DMS114 treated with DMSO at 0.1 percent for 48 hours (cell line): ENCODE measurements around the gene INSC.

Experiments
- DNase-seq: peaks from one replicate; lab custom pipeline; 2025; ENCODE audit not compliant: unreplicated experiment; lab: John Stamatoyannopoulos, UW

Gene INSC

GRCh38 chr11:15180212-15180792, 65.6 kb downstream of the INSC start:
- DNase-seq = no peak

GRCh38 chr11:15182372-15182771, 67.6 kb downstream of the INSC start:
- DNase-seq = no peak

GRCh38 chr11:15185021-15185420, 70.3 kb downstream of the INSC start:
- DNase-seq = no peak

- DNase-seq = no peak
Observed at GRCh38 chr11:15186146-15186545, 71.4 kb downstream of the INSC start.

DNA sequence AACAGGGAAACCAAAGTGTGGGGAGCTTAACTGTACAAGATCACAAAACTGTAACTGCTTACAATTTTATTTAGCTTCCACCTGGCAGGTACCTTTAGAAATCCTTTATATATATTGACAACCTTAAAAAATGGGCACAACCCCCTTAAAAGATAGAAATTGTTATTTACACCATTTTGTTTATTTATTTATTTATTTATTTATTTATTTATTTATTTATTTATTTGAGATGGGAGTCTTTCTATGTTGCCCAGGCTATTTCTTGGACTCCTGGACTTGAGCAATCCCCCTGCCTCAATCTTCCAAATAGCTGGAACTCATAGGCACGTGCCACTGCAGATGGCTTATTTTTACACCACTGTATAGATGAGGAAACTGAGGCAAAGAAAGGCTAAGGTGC, 74.5 kb downstream of the INSC start:
- no peak for DNase-seq

GRCh38 chr11:15189641-15190365, 75.1 kb downstream of the INSC start:
- no peak for DNase-seq

- DNase-seq = no peak
Observed at GRCh38 chr11:15190611-15191010, 75.9 kb downstream of the INSC start.

DNA sequence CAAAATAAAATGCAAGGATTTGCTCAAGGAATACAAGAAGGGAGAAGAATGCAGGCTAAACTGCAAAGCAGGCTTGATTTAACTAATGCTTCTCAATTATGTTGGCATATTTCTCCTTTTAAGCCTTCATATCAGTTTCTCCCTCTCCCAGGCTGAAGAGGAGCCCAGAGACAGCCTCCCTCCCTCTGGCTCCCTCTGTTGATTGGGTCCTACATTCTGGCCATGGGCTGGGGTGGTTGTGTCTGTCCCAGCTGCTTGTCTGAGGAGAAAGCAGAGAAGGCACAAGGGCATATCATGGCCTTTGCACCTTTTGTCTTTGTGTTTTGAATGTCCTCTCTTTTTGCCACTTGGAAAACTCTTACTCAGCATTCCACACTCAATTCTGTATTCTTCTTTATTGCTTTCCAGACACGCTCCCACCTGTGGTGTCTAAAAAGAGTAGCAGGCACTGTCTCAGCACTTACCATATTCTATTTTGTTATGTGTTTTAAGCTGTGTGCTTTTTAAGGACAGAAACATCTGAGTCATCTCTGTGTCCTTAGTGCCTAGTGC, 77.4 kb downstream of the INSC start:
- no peak for DNase-seq

DNA sequence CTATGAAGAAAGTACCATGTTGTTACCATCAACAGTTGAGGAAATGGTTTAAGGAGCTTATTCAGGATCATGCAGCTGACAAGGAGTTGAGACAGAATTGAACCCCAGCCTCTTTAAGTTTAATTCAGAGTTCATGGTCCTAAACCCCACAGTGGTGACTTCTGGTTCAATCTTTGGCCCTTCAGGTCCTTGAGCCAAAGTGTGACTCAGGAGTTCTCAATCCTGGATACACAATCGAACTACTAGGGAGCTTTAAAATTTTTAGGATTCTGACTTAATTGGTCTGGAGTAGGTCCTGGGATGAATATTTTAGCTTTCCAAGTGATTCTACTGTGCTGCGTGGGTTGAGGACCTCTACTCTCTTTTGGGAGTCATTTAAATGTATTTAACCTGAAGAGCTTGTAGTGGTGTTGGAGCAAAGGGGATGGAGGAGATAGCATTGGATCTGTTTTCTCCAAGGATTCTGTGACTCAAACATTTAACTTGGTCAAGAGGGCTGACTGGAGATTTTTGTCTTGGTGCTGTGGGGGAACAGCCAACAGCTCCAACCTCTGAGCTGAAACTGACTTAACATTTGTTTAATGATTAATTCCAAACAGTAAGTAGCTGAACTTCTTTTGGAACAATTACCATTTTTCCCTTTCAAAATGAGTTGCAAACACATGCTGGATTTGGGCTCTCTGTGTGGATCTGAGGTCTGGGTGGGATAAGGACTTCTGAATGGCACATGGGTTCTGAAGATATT, 80.1 kb downstream of the INSC start:
- DNase-seq = no peak

DNA sequence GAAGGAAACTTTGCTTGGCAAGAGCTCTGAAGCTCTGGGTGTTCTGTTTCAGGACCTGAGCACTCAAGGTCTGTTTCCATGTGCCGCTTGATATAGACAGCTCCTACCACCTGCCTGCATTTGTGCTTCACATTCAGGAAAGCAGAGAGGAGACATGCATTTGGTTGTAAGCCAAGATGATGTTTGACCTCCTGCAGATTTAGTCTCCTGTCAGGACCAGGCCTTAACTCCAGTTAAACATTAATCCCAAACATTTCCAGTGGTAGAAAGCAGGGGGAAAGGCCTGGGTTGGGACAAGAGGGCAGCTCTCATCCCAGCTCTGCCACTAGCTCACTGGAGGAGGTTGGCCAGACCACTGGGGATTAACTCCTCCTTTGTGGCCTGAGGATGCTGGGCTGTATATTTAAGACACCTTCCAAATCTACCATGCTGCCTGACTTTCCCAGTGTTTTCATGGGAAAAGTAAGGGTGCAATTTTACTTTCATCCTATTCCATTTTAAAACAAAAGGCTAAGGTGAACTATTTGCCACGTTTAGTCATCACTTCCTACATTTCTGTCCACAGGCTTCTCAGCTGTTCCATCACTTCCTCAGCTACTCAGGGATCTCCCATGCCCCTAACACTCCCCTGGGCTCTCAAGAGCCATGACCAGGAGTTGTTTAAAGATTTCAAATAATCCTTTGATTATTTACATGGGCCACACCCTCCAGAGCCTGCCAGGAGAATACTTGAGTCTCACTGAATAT, 80.9 kb downstream of the INSC start:
- no peak for DNase-seq

DNA sequence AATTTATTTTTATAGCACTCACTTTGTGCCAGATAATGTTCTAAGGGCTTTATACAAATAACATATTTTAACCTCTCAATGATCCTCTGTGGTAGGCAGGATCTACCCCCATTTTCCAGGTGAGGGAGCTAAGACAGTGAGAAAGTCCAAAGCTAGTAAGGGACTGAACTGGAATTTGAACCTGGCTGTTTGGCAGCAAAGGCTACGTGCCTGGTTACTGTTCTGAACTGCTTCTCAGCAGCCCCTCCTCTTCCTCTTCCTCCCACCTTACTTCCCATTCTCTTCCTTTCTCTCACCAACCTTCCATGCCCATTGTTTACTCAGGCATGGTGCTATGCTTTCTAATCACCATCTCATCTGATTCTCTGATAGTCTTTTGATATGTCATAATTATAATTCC, 82.0 kb downstream of the INSC start:
- DNase-seq = no peak

DNA sequence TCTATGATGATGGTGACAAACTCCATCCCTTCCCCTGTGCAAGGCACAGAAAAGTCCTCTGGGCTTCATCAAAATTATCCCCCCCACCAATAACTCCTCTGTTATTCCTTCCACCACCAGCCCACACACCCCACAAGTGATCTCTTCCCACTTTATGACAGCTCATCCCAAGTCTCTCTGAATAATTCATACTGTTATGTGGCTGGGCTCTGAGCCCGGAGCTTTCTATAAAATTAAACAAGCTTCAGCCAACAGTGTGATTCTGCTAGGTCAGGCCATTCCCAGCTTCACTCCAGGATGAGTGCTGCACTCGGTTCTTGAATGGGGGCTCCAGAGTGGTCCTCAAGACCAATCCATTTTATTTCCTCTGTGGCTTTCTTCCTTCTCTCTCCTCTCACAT, 83.0 kb downstream of the INSC start:
- DNase-seq = no peak

GRCh38 chr11:15198284-15198683, 83.6 kb downstream of the INSC start:
- DNase-seq = no peak

DNA sequence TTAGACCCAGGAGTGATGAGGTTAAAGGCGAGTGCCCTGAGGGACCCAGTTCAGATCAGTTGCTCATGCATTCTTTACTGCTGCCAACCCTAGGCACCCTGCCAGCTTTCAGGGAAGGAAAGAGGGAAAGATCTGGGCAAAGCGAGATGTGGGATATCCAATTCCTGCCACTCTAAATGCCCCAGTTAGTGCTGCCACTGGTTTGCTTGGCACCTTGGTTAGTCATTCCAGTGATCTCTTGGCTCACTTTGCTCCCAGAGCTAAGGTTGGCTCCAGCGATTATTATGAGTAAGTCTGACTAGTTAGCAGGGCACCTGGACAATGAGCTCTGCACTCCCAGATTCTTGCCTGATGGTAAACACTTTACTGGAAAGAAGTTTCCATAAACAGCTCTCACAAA, 85.0 kb downstream of the INSC start:
- no peak for DNase-seq

- DNase-seq = no peak
Observed at GRCh38 chr11:15200696-15201095, 86.0 kb downstream of the INSC start.

- no peak for DNase-seq
Observed at GRCh38 chr11:15201586-15201985, 86.9 kb downstream of the INSC start.

DNA sequence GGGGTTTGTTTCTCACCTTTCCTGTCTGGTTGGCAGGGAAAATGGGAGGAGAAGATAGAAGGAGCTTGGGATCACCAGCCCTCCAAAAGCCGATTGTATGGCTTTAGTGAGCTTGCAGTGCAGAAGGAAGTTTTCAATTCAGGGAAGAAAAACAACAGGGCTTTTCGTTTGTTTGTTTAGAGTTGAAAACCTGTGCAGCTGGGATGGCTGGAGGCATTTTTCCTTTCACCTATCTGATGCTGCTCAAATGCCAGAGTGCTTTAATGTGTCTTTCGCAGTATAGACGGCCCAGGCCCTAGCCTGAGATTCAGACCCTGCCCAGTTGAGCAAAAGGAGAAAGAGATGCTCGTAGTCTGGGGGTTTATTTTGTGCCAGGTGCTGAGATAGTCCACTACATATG, 87.9 kb downstream of the INSC start:
- DNase-seq = no peak

DNA sequence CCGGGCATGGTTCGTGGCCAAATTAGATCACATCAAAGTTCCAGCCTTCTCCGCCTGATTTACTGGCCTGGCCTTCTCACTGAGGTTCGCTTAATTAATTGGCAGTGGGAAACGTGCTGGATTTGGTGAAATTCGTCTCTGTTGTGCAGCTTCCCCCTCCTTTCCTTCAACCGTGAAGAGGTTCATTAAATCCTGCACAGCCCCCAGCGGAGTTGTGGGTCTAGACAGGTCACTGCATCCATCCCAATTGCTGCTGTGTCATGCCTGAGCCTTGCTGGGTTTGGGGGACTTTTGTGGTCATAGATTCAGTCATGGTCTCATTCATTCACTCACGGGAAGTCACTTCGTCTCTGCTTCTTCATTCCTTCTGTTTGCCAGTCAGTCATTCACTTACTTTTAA, 90.0 kb downstream of the INSC start:
- DNase-seq = no peak

GRCh38 chr11:15206791-15207190, 92.1 kb downstream of the INSC start:
- no peak for DNase-seq

- peak; percentile 5 for DNase-seq
Observed at GRCh38 chr11:15208378-15209222, 93.9 kb downstream of the INSC start.
